Caco-2 (cell line): ENCODE results near the gene CSPG5. TPM values are rescaled to one million over a fixed set of nuclear protein-coding genes. Genes with fewer than 3 reads are reported as not detected.

Source experiments
- BruUV-seq: library from RNA; stranded (reverse); fragments of 400-500 nt; replicated peaks from 2 replicates; lab custom pipeline; 2021; lab: Mats Ljungman, UMichigan
- CTCF ChIA-PET: fragments of 300-600 bp; sonication (Branson Sonifier 250); formaldehyde crosslinking; loops from one replicate; lab custom pipeline; 2022; ENCODE audit warnings: antibody characterized with exemption; lab: Charles Lee
- POLR2A ChIA-PET: fragments of 300-600 bp; sonication (Branson Sonifier 250); formaldehyde crosslinking; loops from one replicate; lab custom pipeline; 2022; ENCODE audit warnings: antibody characterized with exemption; lab: Charles Lee
- DNase-seq, 2 experiments: peaks; one replicate each; pipeline versions ENCODE4 v3.0.0 to v3.0.0-alpha.2; 2020 to 2022
- H3K27me3 ChIP-seq: replicated peaks from 2 replicates; pipeline ENCODE4 v1.6.0; 2011; ENCODE audit warnings: low read length; ENCODE audit not compliant: control insufficient read depth, insufficient read depth
- H3K36me3 ChIP-seq: 2 replicates; pipeline ENCODE4 v1.5.1; 2011; ENCODE audit warnings: low read length; ENCODE audit not compliant: control insufficient read depth, insufficient read depth
- H3K4me1 ChIP-seq: fragments of 250-450 bp; sonication (Bioruptor Pico); 2 replicates; pipeline ENCODE4 v1.5.1; 2020; ENCODE audit warnings: mild to moderate bottlenecking
- H3K4me3 ChIP-seq: 2 replicates; pipeline ENCODE4 v1.5.1; 2011; ENCODE audit warnings: low read depth, mild to moderate bottlenecking, control low read depth, low read length
- H3K9me3 ChIP-seq: fragments of 250-450 bp; sonication (Bioruptor Pico); 2 replicates; pipeline ENCODE4 v1.5.1; 2020; ENCODE audit warnings: mild to moderate bottlenecking, moderate library complexity
- H3K27ac Mint-ChIP-seq: one replicate; pipeline ENCODE4 v1.8.0; 2022; ENCODE audit warnings: mixed read lengths; ENCODE audit not compliant: unreplicated experiment
- H3K27me3 Mint-ChIP-seq: one replicate; pipeline ENCODE4 v1.8.0; 2022; ENCODE audit warnings: mixed read lengths; ENCODE audit not compliant: insufficient read depth, unreplicated experiment
- H3K36me3 Mint-ChIP-seq: one replicate; pipeline ENCODE4 v1.8.0; 2022; ENCODE audit warnings: mild to moderate bottlenecking, mixed read lengths; ENCODE audit not compliant: insufficient read depth, unreplicated experiment
- H3K4me1 Mint-ChIP-seq: one replicate; pipeline ENCODE4 v1.8.0; 2022; ENCODE audit warnings: low read depth, mixed read lengths; ENCODE audit not compliant: unreplicated experiment
- H3K4me3 Mint-ChIP-seq: one replicate; pipeline ENCODE4 v1.8.0; 2022; ENCODE audit warnings: mild to moderate bottlenecking, moderate library complexity, mixed read lengths; ENCODE audit not compliant: unreplicated experiment
- H3K9me3 Mint-ChIP-seq: one replicate; pipeline ENCODE4 v1.8.0; 2022; ENCODE audit warnings: mixed read lengths; ENCODE audit not compliant: unreplicated experiment
- intact Hi-C: fragments of 100-400 bp; cut with micrococcal nuclease; formaldehyde crosslinking; loops from one replicate; pipeline ENCODE4 v1.10.0; 2022; ENCODE audit not compliant: unreplicated experiment
- total RNA-seq: library from RNA; stranded (reverse); gene quantifications from 2 replicates; pipeline ENCODE4 v1.2.3, GENCODE V29; 2022
- TF ChIP-seq, protein P1 (sequence below), 2 experiments: fragments of 200-600 bp in 1 of 2; IDR thresholded peaks; 1 replicate in 1 of 2; 2 replicates in 1 of 2; pipeline versions ENCODE4 v1.5.1 to v1.8.0; 2011 to 2022; ENCODE audit warnings: antibody characterized with exemption in 1 of 2, control low read depth in 1 of 2, inconsistent platforms in 1 of 2, low read depth in 1 of 2, low read length in 1 of 2, mild to moderate bottlenecking in 1 of 2, moderate library complexity in 1 of 2; ENCODE audit not compliant: insufficient read depth in 1 of 2, severe bottlenecking in 1 of 2, unreplicated experiment in 1 of 2

The CSPG5 gene
- total RNA-seq, 1 experiment from 2014 or later, result 0.77 TPM

GRCh38 chr3:47586746-47587145 lies 8.1 kb upstream of the CSPG5 start:
- POLR2A ChIA-PET, result no interaction called here
- no peaks in the 10 kb centered on the region for H3K4me1 Mint-ChIP-seq
- CTCF ChIA-PET, result no interaction called here
- Histone ChIP-seq H3K9me3 (no peaks in the 10 kb centered on the region), H3K4me1 (no peaks in the 10 kb centered on the region), H3K27me3 (no peaks in the 10 kb centered on the region), H3K4me3 (no peak overlapping the region), H3K36me3 (no peaks in the 10 kb centered on the region; the same call in 1 of the 2 replicates)
- no peak overlapping the region for H3K27ac Mint-ChIP-seq
- H3K4me3 Mint-ChIP-seq, result no peak overlapping the region
- no TSS peak for BruUV-seq
- intact Hi-C loops, result no loop called here
- DNase-seq, result no peak
- no peaks in the 10 kb centered on the region for H3K9me3 Mint-ChIP-seq
- peaks cover 82% of the 10 kb centered on the region for H3K36me3 Mint-ChIP-seq
- TF ChIP-seq, protein P1, sequence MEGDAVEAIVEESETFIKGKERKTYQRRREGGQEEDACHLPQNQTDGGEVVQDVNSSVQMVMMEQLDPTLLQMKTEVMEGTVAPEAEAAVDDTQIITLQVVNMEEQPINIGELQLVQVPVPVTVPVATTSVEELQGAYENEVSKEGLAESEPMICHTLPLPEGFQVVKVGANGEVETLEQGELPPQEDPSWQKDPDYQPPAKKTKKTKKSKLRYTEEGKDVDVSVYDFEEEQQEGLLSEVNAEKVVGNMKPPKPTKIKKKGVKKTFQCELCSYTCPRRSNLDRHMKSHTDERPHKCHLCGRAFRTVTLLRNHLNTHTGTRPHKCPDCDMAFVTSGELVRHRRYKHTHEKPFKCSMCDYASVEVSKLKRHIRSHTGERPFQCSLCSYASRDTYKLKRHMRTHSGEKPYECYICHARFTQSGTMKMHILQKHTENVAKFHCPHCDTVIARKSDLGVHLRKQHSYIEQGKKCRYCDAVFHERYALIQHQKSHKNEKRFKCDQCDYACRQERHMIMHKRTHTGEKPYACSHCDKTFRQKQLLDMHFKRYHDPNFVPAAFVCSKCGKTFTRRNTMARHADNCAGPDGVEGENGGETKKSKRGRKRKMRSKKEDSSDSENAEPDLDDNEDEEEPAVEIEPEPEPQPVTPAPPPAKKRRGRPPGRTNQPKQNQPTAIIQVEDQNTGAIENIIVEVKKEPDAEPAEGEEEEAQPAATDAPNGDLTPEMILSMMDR (IDR thresholded peaks at IDR 0.05; ENCODE audit: insufficient read depth in 1 of 2, low read depth in 1 of 2, low read length in 1 of 2, severe bottlenecking in 1 of 2, unreplicated experiment in 1 of 2), result no peak
- H3K27me3 Mint-ChIP-seq, result no peaks in the 10 kb centered on the region

DNA sequence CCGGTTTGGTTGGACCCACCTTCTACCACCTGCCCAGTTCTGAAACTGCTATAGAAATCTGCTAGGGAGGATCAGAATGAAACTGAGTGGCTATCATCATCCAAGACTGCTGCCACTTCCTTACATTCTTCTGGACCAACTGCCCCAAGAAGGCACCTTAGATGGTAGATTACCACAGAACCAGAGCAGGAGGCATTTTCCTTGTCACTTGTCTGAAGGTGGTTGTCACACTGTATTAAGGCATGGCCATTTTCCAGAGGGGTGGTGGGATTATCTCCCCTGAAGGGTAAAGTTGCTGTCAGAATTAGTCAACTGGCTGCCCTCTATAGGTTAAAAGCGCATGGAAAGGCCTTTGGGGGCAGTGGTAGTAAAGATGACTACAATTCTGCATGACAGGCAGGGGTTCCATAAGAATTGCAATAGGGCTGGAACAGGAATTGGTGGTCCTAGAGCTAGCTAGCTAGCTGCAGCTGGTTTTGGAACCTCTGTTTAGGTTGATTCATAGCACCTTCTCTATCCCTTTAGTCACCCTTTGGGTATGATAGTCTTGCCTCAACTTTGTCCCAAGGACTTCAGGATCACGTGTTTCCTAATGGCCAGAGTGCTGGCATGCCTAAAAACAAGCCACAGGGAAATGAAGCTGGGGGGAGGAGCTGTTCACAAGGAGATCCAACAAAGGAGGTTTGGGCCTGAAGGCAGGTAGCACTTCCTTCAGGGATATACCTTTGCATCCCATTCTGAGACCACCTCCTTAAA lies 4.8 kb upstream of the CSPG5 start:
- TF ChIP-seq, protein P1 (IDR thresholded peaks at IDR 0.05; ENCODE audit: insufficient read depth in 1 of 2, low read depth in 1 of 2, low read length in 1 of 2, severe bottlenecking in 1 of 2, unreplicated experiment in 1 of 2), result no peak
- Histone ChIP-seq H3K4me1 (no peaks in the 10 kb centered on the region), H3K4me3 (no peak overlapping the region), H3K27me3 (peaks cover 2% of the 10 kb centered on the region), H3K36me3 (no peaks in the 10 kb centered on the region; the same call in 1 of the 2 replicates), H3K9me3 (no peaks in the 10 kb centered on the region)
- CTCF ChIA-PET, result no interaction called here
- no peak overlapping the region for H3K4me3 Mint-ChIP-seq
- peaks cover 5% of the 10 kb centered on the region for H3K27me3 Mint-ChIP-seq
- no peaks in the 10 kb centered on the region for H3K9me3 Mint-ChIP-seq
- peaks cover 70% of the 10 kb centered on the region for H3K36me3 Mint-ChIP-seq
- intact Hi-C loops, result loop anchor here (5.0 kb wide), 1 partner anchor 61 kb away; no protein-coding TSS in a partner anchor
- no TSS peak for BruUV-seq
- H3K27ac Mint-ChIP-seq, result no peak overlapping the region
- no peak for DNase-seq
- H3K4me1 Mint-ChIP-seq, result no peaks in the 10 kb centered on the region
- POLR2A ChIA-PET, result no interaction called here

DNA sequence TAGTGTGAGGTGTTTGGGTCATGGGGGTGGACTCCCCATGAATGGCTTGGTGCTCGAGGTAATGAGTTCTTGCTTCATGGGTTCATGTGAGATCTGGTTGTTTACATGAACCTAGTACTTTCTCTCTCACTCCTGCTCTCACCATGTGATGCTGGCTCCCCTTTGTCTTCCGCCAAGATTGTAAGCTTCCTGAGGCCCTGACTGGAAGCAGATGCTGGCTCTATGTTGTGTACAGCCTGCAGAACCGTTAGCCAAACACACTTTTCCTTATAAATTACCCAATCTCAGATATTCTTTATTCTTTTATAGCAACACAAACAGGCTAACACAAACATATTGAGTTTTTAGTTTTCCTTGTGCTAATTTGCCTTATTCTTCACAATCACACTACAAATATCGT lies 3.2 kb upstream of the CSPG5 start:
- CTCF ChIA-PET, result no interaction called here
- TF ChIP-seq, protein P1 (IDR thresholded peaks at IDR 0.05; ENCODE audit: insufficient read depth in 1 of 2, low read depth in 1 of 2, low read length in 1 of 2, severe bottlenecking in 1 of 2, unreplicated experiment in 1 of 2), result no peak
- H3K27me3 ChIP-seq, result peaks cover 2% of the 10 kb centered on the region
- POLR2A ChIA-PET, result no interaction called here
- Mint-ChIP-seq H3K27ac (no peak overlapping the region), H3K36me3 (peaks cover 54% of the 10 kb centered on the region), H3K27me3 (peaks cover 5% of the 10 kb centered on the region), H3K4me3 (no peak overlapping the region), H3K9me3 (no peaks in the 10 kb centered on the region), H3K4me1 (no peaks in the 10 kb centered on the region)
- no peaks in the 10 kb centered on the region for H3K4me1 ChIP-seq
- H3K36me3 ChIP-seq, result no peaks in the 10 kb centered on the region
- H3K4me3 ChIP-seq, result no peak overlapping the region
- intact Hi-C loops, result loop anchor here (5.0 kb wide), 1 partner anchor 60 kb away; no protein-coding TSS in a partner anchor
- DNase-seq, result no peak
- H3K9me3 ChIP-seq, result no peaks in the 10 kb centered on the region
- BruUV-seq, result no TSS peak
